Measurements from ENCODE around the gene PERCC1.
"Not testable (repeated sequence)": the region's sequence is repeated elsewhere in the genome, so short reads cannot be mapped to it uniquely, and the experiment has no call there.

Gene PERCC1

GRCh38 chr16:1465567-1465915, 34.7 kb downstream of the PERCC1 start:
- no peak for TF ChIP-seq CTCF (IDR thresholded peaks at IDR 0.05; ENCODE audit: control insufficient read depth, insufficient read depth, low read depth, low read length, missing control alignments)
- no peak overlapping the region for H3K4me3 ChIP-seq (ENCODE audit: control insufficient read depth, low read depth, low read length)
- no peak for DNase-seq (ENCODE audit: low read depth)

- no peak for TF ChIP-seq CTCF (IDR thresholded peaks at IDR 0.05; ENCODE audit: control insufficient read depth, insufficient read depth, low read depth, low read length, missing control alignments)
- H3K4me3 ChIP-seq (ENCODE audit: control insufficient read depth, low read depth, low read length) = no peak overlapping the region
- no peak for DNase-seq (ENCODE audit: low read depth)
Measured at GRCh38 chr16:1466054-1466453, 35.2 kb downstream of the PERCC1 start.

DNA sequence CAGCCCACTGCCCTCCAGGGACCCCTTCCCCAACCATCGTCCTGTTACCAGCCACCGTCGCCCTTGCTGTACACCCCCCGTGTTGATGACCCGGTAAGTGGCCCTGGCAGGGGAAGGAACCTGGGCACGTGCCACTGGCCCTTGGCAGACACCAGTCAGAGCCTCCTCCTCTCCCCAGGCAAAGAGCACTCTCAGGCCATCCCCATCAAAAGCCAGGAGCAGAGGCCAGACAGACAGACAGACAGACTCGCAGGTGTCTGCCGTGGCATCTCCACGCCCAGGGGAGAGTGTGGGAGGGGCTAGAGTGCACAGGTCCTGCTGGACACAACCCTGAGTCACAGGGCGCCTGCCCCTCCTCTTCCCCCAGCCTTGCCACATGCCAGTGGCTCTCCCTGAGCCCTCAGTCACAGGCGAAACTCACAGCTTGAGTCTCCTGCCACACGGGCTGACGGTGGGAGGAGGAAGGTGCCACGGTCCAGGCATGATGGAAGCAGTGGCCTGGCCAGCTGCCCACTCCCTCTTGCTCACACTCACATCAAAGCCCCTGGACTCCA, 36.2 kb downstream of the PERCC1 start:
- TF ChIP-seq CTCF (IDR thresholded peaks at IDR 0.05; ENCODE audit: control insufficient read depth, insufficient read depth, low read depth, low read length, missing control alignments) = no peak

DNA sequence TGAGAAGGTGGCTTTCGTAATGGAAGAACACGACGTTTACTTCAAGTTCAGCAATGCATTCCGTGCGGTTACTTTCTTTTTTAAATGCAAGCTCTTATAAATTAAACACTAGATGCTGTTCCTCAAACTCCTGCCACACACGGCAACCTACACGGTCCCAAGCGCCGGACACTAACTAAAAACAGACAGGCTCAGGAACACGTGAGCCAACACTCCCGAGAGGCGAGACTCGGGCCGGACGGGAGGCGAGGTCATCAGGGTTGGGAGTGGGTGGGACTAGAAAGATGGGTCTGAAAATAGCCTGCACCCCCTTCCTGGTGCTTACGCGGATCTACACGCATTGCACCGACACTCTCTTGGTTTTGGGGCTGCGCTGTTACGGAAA, 37.5 kb downstream of the PERCC1 start:
- TF ChIP-seq CTCF (IDR thresholded peaks at IDR 0.05; ENCODE audit: control insufficient read depth, insufficient read depth, low read depth, low read length, missing control alignments) = no peak
- H3K4me3 ChIP-seq (ENCODE audit: control insufficient read depth, low read depth, low read length) = no peak overlapping the region
- DNase-seq (ENCODE audit: low read depth) = no peak

More for the DNA sequence above, 36.2 kb downstream of the PERCC1 start:
- H3K4me3 ChIP-seq (ENCODE audit: control insufficient read depth, low read depth, low read length) = no peak overlapping the region
- DNase-seq (ENCODE audit: low read depth) = no peak

- not testable (repeated sequence) for DNase-seq (ENCODE audit: low read depth); H3K4me3 ChIP-seq (ENCODE audit: control insufficient read depth, low read depth, low read length)
Measured at GRCh38 chr16:1469141-1469540, 38.3 kb downstream of the PERCC1 start.

DNA sequence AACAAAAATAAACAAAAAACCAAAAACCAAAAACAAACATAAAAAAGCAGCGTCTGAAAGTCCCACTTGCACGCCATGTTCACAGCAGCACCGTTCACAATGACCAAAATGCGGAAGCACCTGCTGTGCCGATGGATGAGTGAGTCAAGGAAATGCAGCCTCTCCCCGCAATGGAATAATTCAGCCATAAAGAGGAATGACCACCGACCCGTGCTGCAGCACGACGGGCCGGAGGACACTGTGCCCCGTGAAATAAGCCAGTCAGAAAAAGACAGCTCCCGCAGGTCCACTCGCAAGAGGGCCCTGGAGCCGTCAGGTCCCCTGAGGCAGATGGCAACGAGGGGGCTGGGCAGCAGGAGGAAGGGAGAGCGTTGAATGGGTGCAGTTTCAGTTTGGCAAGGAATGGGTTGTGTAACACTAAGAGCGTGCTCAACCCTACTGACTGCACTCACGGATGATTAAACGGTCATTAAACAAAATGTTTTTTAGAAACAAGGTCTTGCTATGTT, 38.9 kb downstream of the PERCC1 start:
- DNase-seq (ENCODE audit: low read depth) = no peak
- no peak overlapping the region for H3K4me3 ChIP-seq (ENCODE audit: control insufficient read depth, low read depth, low read length)

More for the DNA sequence above, 38.9 kb downstream of the PERCC1 start:
- TF ChIP-seq CTCF (IDR thresholded peaks at IDR 0.05; ENCODE audit: control insufficient read depth, insufficient read depth, low read depth, low read length, missing control alignments) = no peak
